WTC11 (cell line): ENCODE measurements around the gene COL4A2.

Experiments used
- CTCF ChIP-seq: fragments of 200-600 bp; IDR thresholded peaks from 2 replicates; pipeline ENCODE4 v1.8.0; 2022; ENCODE audit warnings: antibody characterized with exemption
- NR2C2 ChIP-seq: sonication (generic); formaldehyde crosslinking; IDR thresholded peaks from 2 replicates; pipeline ENCODE4 v1.8.0; 2022; ENCODE audit warnings: mild to moderate bottlenecking, missing genetic modification reagents

DNA sequence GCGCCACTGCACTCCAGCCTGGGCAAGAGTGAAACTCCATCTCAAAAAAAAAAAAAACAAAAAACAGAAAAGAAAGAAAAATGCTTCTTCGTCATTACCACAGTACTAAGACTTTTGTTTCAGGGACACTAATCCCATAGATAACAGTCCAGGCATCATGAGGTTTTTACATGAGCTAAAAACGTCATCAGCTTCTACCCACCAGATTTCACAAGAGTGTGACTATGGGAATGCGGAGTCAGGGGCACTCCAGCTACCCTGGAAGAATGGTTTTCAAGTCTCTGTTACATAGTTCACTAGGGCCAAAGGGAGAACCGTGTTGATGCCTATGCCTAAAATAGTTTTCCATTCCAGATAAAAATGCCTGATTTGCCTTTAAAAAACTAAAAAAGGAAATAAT, 221.3 kb downstream of the COL4A2 start:
- no peak for TF ChIP-seq CTCF
- no peak for TF ChIP-seq NR2C2 (CRISPR knock-in tag)
